Astrocyte (in vitro differentiated cells and primary cell): ENCODE measurements around the gene NBPF1. TPM values are rescaled to one million over a fixed set of nuclear protein-coding genes. Genes with fewer than 3 reads are reported as not detected.
"Not testable (repeated sequence)": the region's sequence is repeated elsewhere in the genome, so short reads cannot be mapped to it uniquely, and the experiment has no call there.

Source experiments
- DNase-seq: peaks from one replicate; pipeline ENCODE4 v3.0.0-alpha.2; 2010; ENCODE audit warnings: low read depth
- FAIRE-seq: peaks from 2 replicates; lab custom pipeline; 2011; peaks lifted over from hg19 to GRCh38; lab: Jason Lieb, UNC
- H2AFZ ChIP-seq: 2 replicates; pipeline ENCODE4 v1.6.0; 2012; ENCODE audit warnings: low read depth, low read length, inconsistent platforms
- H3K27ac ChIP-seq: 2 replicates; pipeline ENCODE4 v1.5.1; 2011; ENCODE audit warnings: low read depth, low read length, inconsistent platforms
- H3K27me3 ChIP-seq: 2 replicates; pipeline ENCODE4 v1.6.0; 2011; ENCODE audit warnings: low read length, inconsistent platforms; ENCODE audit not compliant: insufficient read depth
- H3K36me3 ChIP-seq: 2 replicates; pipeline ENCODE4 v1.5.1; 2011; ENCODE audit warnings: low read length, inconsistent platforms; ENCODE audit not compliant: insufficient read depth
- H3K4me1 ChIP-seq: 2 replicates; pipeline ENCODE4 v1.5.1; 2011; ENCODE audit warnings: low read length, inconsistent platforms; ENCODE audit not compliant: insufficient read depth
- H3K4me2 ChIP-seq: 2 replicates; pipeline ENCODE4 v1.6.0; 2012; ENCODE audit warnings: low read length, inconsistent platforms
- H3K4me3 ChIP-seq: 2 replicates; pipeline ENCODE4 v1.5.1; 2011; ENCODE audit warnings: low read depth, mild to moderate bottlenecking, low read length, inconsistent platforms; ENCODE audit not compliant: insufficient read depth
- H3K79me2 ChIP-seq: 2 replicates; pipeline ENCODE4 v1.6.0; 2012; ENCODE audit warnings: mild to moderate bottlenecking, low read length, inconsistent platforms; ENCODE audit not compliant: insufficient read depth
- H3K9ac ChIP-seq: 2 replicates; pipeline ENCODE4 v1.6.0; 2012; ENCODE audit warnings: mild to moderate bottlenecking, low read length, inconsistent platforms
- H3K9me3 ChIP-seq: 2 replicates; pipeline ENCODE4 v1.5.1; 2012; ENCODE audit warnings: low read depth, mild to moderate bottlenecking, low read length, inconsistent platforms; ENCODE audit not compliant: insufficient read depth
- H4K20me1 ChIP-seq: 2 replicates; pipeline ENCODE4 v1.6.0; 2012; ENCODE audit warnings: low read length, inconsistent platforms; ENCODE audit not compliant: insufficient read depth
- H3K27ac Mint-ChIP-seq: one replicate; pipeline ENCODE4 v1.8.0; 2021; ENCODE audit warnings: mild to moderate bottlenecking, mixed read lengths; ENCODE audit not compliant: unreplicated experiment
- H3K27me3 Mint-ChIP-seq: one replicate; pipeline ENCODE4 v1.8.0; 2021; ENCODE audit warnings: low read depth, mixed read lengths; ENCODE audit not compliant: unreplicated experiment
- H3K36me3 Mint-ChIP-seq: one replicate; pipeline ENCODE4 v1.8.0; 2021; ENCODE audit warnings: low read depth, mixed read lengths; ENCODE audit not compliant: unreplicated experiment
- H3K4me1 Mint-ChIP-seq: one replicate; pipeline ENCODE4 v1.8.0; 2021; ENCODE audit warnings: low read depth, mixed read lengths; ENCODE audit not compliant: unreplicated experiment
- H3K4me3 Mint-ChIP-seq: one replicate; pipeline ENCODE4 v1.8.0; 2021; ENCODE audit warnings: mild to moderate bottlenecking, moderate library complexity, mixed read lengths; ENCODE audit not compliant: unreplicated experiment
- H3K9me3 Mint-ChIP-seq: one replicate; pipeline ENCODE4 v1.8.0; 2021; ENCODE audit warnings: mild to moderate bottlenecking, mixed read lengths; ENCODE audit not compliant: unreplicated experiment
- total RNA-seq: library from RNA; stranded (reverse); gene quantifications from 2 replicates; pipeline ENCODE4 v1.2.1, GENCODE V29; 2021

Gene NBPF1
- total RNA-seq, 1 donor from 2014 or later, result 23.1 TPM

- H3K4me2 ChIP-seq, result peak overlapping the region; percentile 73
- H3K27ac Mint-ChIP-seq, H3K36me3 Mint-ChIP-seq, H3K79me2 ChIP-seq, FAIRE-seq, DNase-seq, H3K9ac ChIP-seq, H3K4me1 Mint-ChIP-seq, H3K9me3 ChIP-seq, H3K36me3 ChIP-seq, H4K20me1 ChIP-seq, H3K4me1 ChIP-seq, H3K27me3 ChIP-seq, H3K9me3 Mint-ChIP-seq, H3K4me3 ChIP-seq, H3K4me3 Mint-ChIP-seq, H3K27ac ChIP-seq, H2AFZ ChIP-seq: not testable (repeated sequence)
- H3K27me3 Mint-ChIP-seq, result peaks cover 21% of the 10 kb centered on the region
Observed at GRCh38 chr1:16535898-16536297, 77.5 kb downstream of the NBPF1 start.

- peak overlapping the region; percentile 56 for H2AFZ ChIP-seq
- H3K4me1 ChIP-seq, FAIRE-seq, H3K9me3 ChIP-seq, H3K9ac ChIP-seq, H3K79me2 ChIP-seq, H3K27ac ChIP-seq, H3K36me3 Mint-ChIP-seq, DNase-seq, H3K9me3 Mint-ChIP-seq, H3K27ac Mint-ChIP-seq, H3K27me3 ChIP-seq, H3K4me1 Mint-ChIP-seq, H4K20me1 ChIP-seq, H3K36me3 ChIP-seq: not testable (repeated sequence)
- peak overlapping the region; percentile 78 for H3K4me3 Mint-ChIP-seq
- peaks cover 21% of the 10 kb centered on the region for H3K27me3 Mint-ChIP-seq
- peak overlapping the region; percentile 73 for H3K4me2 ChIP-seq
- H3K4me3 ChIP-seq, result peak overlapping the region; percentile 28
Observed at GRCh38 chr1:16535487-16535886, 77.9 kb downstream of the NBPF1 start.

GRCh38 chr1:16534829-16535456, 78.4 kb downstream of the NBPF1 start:
- H3K9me3 ChIP-seq, H3K9me3 Mint-ChIP-seq, H3K4me1 ChIP-seq, H3K36me3 Mint-ChIP-seq, H3K79me2 ChIP-seq, H4K20me1 ChIP-seq, H3K4me1 Mint-ChIP-seq, H3K27ac Mint-ChIP-seq, H3K9ac ChIP-seq, H3K27ac ChIP-seq, H3K27me3 ChIP-seq, H3K36me3 ChIP-seq, FAIRE-seq: not testable (repeated sequence)
- peak overlapping the region; percentile 28 for H3K4me3 ChIP-seq
- H3K4me3 Mint-ChIP-seq, result peak overlapping the region; percentile 78
- peak overlapping the region; percentile 10 for H2AFZ ChIP-seq
- H3K27me3 Mint-ChIP-seq, result peaks cover 20% of the 10 kb centered on the region
- H3K4me2 ChIP-seq, result peak overlapping the region; percentile 73
- peak; percentile 80 for DNase-seq

- FAIRE-seq, H3K36me3 Mint-ChIP-seq, H3K9ac ChIP-seq, H3K27ac ChIP-seq, H3K9me3 Mint-ChIP-seq, H3K9me3 ChIP-seq, H3K27ac Mint-ChIP-seq, H2AFZ ChIP-seq, H3K27me3 ChIP-seq, H3K4me1 ChIP-seq, H3K4me3 ChIP-seq, H4K20me1 ChIP-seq, DNase-seq, H3K79me2 ChIP-seq, H3K36me3 ChIP-seq, H3K4me3 Mint-ChIP-seq, H3K4me1 Mint-ChIP-seq: not testable (repeated sequence)
- H3K27me3 Mint-ChIP-seq, result peaks cover 20% of the 10 kb centered on the region
- H3K4me2 ChIP-seq, result peak overlapping the region; percentile 22
Observed at GRCh38 chr1:16534239-16534828, 79.0 kb downstream of the NBPF1 start.

GRCh38 chr1:16532235-16532991, 81.0 kb downstream of the NBPF1 start:
- not testable (repeated sequence) for H3K4me2 ChIP-seq, H3K4me1 Mint-ChIP-seq, H3K36me3 ChIP-seq, H3K27me3 ChIP-seq, H3K36me3 Mint-ChIP-seq, FAIRE-seq, DNase-seq, H3K9me3 ChIP-seq, H3K4me3 ChIP-seq, H3K9ac ChIP-seq, H3K4me3 Mint-ChIP-seq, H3K79me2 ChIP-seq, H3K9me3 Mint-ChIP-seq, H4K20me1 ChIP-seq, H3K27ac ChIP-seq, H2AFZ ChIP-seq, H3K4me1 ChIP-seq, H3K27ac Mint-ChIP-seq
- H3K27me3 Mint-ChIP-seq, result peaks cover 20% of the 10 kb centered on the region
